KOPT-K1 (cell line): ENCODE measurements around the gene NUP42.
"Not testable (repeated sequence)": the region's sequence is repeated elsewhere in the genome, so short reads cannot be mapped to it uniquely, and the experiment has no call there.

Source experiments
- H3K27ac ChIP-seq: fragments of 200-600 bp; sonication (generic); 2 replicates; pipeline ENCODE4 v1.5.1; 2016; ENCODE audit warnings: antibody characterized with exemption, mild to moderate bottlenecking, low read depth, low read length; ENCODE audit not compliant: poor library complexity, severe bottlenecking
- H3K36me3 ChIP-seq: fragments of 200-600 bp; sonication (generic); 2 replicates; pipeline ENCODE4 v1.5.1; 2017; ENCODE audit warnings: antibody characterized with exemption, mild to moderate bottlenecking, low read length, moderate library complexity; ENCODE audit not compliant: insufficient read depth
- H3K9me3 ChIP-seq: fragments of 200-600 bp; sonication (generic); 2 replicates; pipeline ENCODE4 v1.5.1; 2017; ENCODE audit warnings: antibody characterized with exemption, low read length, mild to moderate bottlenecking; ENCODE audit not compliant: insufficient read depth, poor library complexity, severe bottlenecking

Gene NUP42

DNA sequence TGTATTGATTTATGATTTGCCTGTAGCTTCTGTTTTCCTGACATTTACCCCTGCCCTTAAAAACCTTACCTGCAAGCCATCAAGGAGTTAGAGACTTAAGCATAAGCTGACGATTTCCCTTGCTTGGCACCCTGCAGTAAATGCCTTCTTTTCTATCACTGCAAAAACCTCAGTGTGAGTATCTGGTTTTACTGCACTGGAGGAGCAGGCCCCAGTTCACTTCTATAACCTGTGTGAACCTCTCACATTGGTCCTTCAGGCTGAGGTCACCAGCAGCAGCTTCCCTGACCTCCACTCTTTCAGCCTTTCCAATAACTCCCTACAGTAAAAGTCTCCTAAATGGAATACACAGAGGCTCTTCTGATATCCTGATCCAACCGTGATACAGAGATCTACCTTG is 30.5 kb downstream of the NUP42 start:
- H3K36me3 ChIP-seq = no peaks in the 10 kb centered on the region
- H3K9me3 ChIP-seq = no peaks in the 10 kb centered on the region
- no peak overlapping the region for H3K27ac ChIP-seq

- H3K9me3 ChIP-seq = no peaks in the 10 kb centered on the region
- H3K27ac ChIP-seq = no peak overlapping the region
- no peaks in the 10 kb centered on the region for H3K36me3 ChIP-seq
Measured at GRCh38 chr7:23212841-23213240, 31.0 kb downstream of the NUP42 start.

DNA sequence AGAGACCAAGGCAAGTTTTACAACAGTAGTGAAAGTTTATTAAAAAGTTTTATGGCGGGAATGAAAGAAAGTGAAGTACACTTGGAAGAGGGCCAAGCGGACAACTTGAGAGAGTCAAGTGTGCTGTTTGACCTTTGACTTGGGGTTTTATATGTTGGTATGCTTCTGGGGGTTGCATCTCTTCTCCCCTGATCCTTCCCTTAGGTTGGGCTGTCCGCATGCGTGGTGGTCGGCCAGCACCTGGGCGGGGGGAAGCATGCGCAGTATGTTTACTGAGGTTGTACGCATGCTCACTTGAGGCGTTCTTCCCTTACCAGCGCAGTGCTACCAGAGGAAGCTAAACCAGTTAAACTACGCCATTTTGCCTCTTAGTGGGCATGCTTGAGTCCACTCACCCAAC is 31.9 kb downstream of the NUP42 start:
- H3K9me3 ChIP-seq = no peaks in the 10 kb centered on the region
- no peak overlapping the region for H3K27ac ChIP-seq
- no peaks in the 10 kb centered on the region for H3K36me3 ChIP-seq

- no peaks in the 10 kb centered on the region for H3K36me3 ChIP-seq
- no peak overlapping the region for H3K27ac ChIP-seq
- H3K9me3 ChIP-seq = no peaks in the 10 kb centered on the region
Measured at GRCh38 chr7:23214423-23214822, 32.6 kb downstream of the NUP42 start.

GRCh38 chr7:23214938-23215337 is 33.1 kb downstream of the NUP42 start:
- H3K36me3 ChIP-seq = no peaks in the 10 kb centered on the region
- no peaks in the 10 kb centered on the region for H3K9me3 ChIP-seq
- no peak overlapping the region for H3K27ac ChIP-seq

GRCh38 chr7:23216021-23216420 is 34.2 kb downstream of the NUP42 start:
- Histone ChIP-seq H3K27ac (no peak overlapping the region), H3K9me3 (no peaks in the 10 kb centered on the region), H3K36me3 (no peaks in the 10 kb centered on the region)

- no peaks in the 10 kb centered on the region for H3K9me3 ChIP-seq
- no peak overlapping the region for H3K27ac ChIP-seq
- no peaks in the 10 kb centered on the region for H3K36me3 ChIP-seq
Measured at GRCh38 chr7:23218196-23218595, 36.3 kb downstream of the NUP42 start.

DNA sequence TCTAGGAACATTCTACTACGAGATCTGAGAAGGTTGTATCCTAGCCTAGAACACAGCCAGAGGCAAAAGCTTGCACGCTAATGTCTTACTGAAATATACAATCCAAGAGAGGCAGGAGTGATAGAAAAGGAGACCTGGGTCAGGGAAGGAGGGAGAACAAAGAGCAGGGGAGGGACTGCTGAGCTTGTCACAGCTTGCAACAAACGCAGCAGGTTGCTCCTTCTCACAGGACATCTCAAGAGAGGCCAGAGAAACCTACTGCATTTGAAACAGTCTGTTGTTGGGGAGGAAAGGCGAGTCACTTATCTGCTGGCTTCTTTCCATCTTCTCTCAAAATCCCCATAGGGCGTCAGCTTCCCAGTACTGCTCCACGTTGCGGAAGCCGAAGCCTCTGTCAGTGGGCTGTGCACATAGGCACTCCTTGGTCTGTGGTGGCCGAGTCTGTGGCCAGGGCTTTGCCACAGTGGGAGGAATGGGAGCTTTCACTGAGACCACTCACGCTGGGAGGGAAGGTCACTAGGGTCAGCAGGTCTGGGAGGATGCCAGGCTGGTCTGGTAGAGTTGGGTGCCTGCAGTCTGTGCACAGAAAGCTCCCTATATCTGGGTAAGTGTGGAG is 39.0 kb downstream of the NUP42 start:
- H3K27ac ChIP-seq = no peak overlapping the region
- H3K36me3 ChIP-seq = no peaks in the 10 kb centered on the region
- H3K9me3 ChIP-seq = no peaks in the 10 kb centered on the region

DNA sequence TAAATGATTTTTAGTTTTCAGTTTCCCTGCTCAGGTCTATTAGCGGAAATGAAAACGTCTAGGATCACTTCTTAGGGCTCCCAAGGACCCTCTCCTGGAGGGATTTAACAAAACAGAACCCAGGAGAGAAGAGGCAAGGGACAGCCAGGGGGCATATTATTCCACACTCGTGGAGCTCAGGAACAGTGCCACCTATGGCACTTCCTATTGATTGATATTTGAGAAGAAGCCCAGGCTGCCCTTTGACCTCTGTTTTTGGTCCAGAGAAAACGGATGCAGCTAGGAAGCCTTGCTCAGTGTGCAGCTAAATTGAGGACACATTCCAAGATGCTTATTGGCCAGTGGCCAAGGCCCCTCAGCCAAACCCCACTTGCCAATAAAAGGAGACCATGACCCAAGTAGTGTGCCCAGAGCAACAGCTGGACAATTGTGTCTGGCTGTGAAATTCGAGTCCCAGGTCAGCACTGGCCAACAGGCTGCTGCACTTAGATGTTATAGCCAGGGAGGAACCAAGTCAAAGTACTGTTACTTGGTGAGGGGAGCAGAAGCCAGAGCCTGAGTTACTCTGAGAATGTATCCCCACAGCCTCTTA is 40.7 kb downstream of the NUP42 start:
- H3K36me3 ChIP-seq = no peaks in the 10 kb centered on the region
- no peak overlapping the region for H3K27ac ChIP-seq
- no peaks in the 10 kb centered on the region for H3K9me3 ChIP-seq

DNA sequence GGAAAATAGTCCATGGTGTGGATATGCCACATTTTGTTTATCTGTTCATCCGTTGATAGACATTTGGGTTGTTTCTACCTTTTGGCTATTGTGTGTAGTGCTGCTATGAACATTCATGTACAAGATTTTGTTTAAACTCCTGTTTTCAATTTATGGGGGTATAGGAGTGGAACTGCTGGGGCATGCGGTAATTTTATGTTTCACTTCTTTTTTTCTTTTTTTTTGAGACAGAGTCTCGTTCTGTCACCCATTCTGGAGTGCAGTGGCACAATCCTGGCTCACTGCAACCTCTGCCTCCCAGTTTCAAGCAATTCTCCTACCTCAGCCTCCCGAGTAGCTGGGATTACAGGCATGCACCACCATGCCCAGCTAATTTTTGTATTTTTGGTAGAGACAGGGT is 42.5 kb downstream of the NUP42 start:
- H3K9me3 ChIP-seq, H3K27ac ChIP-seq, H3K36me3 ChIP-seq: not testable (repeated sequence)

DNA sequence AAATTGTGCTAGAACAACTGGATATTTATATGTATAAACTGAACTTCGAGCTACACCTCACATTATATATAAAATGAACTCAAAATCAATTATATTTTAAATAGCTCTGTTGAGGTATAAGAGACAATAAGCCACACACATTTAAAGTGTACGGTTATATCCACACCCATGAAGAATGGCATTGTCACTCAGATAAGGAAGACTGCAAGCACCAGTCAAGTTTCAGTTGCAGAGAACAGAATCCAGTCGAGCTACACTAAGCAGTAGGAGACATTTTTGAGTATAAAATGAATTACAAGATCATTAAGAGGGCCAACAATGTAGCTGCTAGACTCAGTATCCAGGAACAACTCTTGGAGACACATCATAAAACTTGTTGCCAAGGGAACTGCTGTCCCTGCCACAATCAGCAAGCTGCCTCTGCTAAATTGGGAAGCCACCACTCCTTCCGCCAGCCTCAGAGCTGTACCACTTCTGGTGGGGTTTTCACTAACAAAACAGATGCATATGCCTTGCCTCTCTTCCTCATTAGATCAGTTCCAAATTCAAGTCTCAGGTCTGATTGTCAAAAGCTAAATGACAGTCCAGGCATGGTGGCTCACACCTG is 45.1 kb downstream of the NUP42 start:
- Histone ChIP-seq H3K36me3 (no peaks in the 10 kb centered on the region), H3K27ac (no peak overlapping the region), H3K9me3 (no peaks in the 10 kb centered on the region)

DNA sequence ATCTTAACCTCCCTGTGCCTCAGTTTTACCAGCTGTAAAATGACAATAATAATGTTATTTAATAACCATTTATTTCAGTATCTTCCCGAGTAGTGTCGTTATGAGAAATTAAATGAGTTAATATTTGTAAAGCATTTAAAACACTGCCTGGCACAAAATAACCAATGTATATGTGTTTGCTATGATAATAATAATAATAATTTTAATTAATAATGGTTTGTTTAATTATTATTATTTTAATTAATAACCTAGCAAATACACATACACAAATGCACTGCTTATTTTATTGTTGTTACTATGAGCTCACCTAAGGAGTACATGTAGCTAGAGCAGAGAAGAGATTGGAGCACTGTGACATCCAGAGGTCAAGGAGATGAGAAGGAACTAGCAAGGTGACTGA is 46.6 kb downstream of the NUP42 start:
- Histone ChIP-seq H3K36me3 (no peaks in the 10 kb centered on the region), H3K9me3 (no peaks in the 10 kb centered on the region), H3K27ac (no peak overlapping the region)

DNA sequence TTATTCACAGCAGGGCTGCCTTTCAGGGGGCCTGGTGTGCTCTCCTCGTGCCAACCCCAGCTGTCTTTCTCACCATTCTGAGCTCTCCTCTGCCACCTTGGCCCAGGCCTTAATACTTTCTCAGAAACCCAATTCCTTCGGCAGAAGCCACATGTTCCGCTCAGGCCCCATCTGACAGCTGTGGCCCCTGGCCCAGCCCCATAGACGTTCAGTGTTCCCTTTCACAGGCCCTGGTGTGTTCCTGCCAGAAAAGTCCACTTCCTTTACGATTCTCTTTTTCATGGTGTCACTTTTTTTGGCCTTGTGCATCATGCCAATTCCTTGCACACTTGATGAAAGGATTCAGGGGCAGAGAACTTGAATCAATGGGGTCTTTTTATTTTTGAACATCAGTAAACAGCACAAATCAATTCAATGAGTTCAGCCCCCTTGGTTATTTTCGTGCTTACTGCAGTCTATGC is 48.8 kb downstream of the NUP42 start:
- Histone ChIP-seq H3K9me3 (no peaks in the 10 kb centered on the region), H3K36me3 (no peaks in the 10 kb centered on the region), H3K27ac (no peak overlapping the region)

DNA sequence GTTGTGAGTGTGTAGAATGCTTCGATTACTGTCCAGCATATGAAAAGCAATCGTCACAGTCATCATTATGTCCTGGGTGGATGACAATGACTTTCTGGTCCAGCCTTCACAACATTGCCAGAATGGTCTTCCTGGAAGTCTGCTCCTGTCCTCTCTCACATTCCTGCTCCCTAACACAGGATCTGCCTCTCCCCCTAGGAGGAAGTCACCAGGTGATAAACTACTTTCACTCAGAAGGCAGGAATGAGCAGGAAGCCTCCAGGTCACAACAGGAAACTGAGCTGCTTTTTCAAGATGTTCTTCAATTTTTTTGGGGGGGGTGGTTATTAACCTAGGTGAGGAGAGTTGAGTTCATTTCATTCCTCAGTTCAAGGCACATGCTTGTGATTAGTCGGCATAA is 51.1 kb downstream of the NUP42 start:
- Histone ChIP-seq H3K27ac (no peak overlapping the region), H3K9me3 (no peaks in the 10 kb centered on the region), H3K36me3 (no peaks in the 10 kb centered on the region)

GRCh38 chr7:23234569-23235296 is 52.9 kb downstream of the NUP42 start:
- H3K9me3 ChIP-seq = no peaks in the 10 kb centered on the region
- H3K27ac ChIP-seq = no peak overlapping the region
- H3K36me3 ChIP-seq = no peaks in the 10 kb centered on the region
